GM21786 (cell line): ENCODE data around the gene GRAMD1A.
"Not testable (repeated sequence)": the region's sequence is repeated elsewhere in the genome, so short reads cannot be mapped to it uniquely, and the experiment has no call there.

Experiments used
- ATAC-seq: cut with Tn5 transposase; IDR thresholded peaks from one replicate; pipeline ENCODE4 v1.9.1; 2021; ENCODE audit not compliant: unreplicated experiment

GRAMD1A gene

DNA sequence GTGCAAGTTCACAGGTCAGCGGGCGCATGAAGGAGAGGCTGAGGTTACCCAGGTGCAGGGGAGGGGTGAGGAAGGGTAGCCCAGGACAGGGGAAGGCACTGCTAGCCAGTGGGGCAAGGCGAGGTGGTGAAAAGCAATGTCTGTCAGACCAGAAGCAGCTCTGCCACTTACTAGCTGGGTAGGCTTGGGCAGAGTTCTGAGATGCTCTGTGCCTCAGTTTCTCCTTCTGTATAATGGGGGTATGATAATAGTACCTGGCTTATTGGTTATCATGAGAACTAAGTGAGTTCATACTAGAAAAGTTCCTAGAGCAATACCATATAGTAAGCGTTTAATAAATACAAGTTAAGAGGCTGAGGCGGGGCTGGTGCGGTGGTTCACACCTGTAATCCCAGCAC is 15.8 kb downstream of the GRAMD1A start:
- no peak for ATAC-seq

DNA sequence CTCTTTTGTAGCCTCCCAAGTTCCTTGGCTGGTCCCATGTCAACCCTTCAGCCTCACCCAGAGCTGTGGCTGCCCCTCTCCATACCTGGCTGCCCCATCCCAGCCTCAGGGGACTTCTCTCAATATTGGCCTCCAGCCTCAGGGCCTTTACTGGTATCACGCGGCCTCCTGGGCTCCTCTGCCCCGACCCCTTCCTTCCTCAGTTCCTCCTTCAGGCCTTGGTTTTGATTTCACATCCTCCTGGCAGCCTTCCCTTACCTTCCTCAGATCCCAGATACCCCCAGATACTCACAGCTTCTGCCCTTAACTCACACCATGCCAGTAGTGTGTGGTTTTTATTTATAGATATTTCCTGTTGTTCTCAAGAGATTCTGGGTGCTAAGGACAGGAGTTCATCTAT is 17.4 kb downstream of the GRAMD1A start:
- ATAC-seq, result no peak

DNA sequence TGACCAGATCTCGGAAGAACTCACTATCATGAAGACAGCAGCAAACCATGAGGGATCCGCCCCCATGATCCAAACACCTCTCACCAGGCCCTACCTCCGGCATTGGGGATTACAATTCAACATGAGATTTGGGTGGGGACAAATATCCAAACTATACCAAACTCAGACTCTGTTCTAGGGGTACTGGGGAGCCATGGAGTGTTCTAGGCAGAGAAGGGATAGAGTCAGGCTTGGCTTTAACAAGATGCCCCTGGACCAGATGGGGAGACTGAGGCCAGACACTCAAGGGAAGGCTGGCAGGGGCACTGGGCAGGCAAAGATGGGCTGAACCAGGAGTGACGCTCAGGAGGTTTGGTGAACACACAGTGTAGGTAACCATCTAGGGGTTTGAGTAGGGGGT is 18.3 kb downstream of the GRAMD1A start:
- ATAC-seq, result no peak

- ATAC-seq, result no peak
Measured at GRCh38 chr19:35019144-35019543, 19.0 kb downstream of the GRAMD1A start.

DNA sequence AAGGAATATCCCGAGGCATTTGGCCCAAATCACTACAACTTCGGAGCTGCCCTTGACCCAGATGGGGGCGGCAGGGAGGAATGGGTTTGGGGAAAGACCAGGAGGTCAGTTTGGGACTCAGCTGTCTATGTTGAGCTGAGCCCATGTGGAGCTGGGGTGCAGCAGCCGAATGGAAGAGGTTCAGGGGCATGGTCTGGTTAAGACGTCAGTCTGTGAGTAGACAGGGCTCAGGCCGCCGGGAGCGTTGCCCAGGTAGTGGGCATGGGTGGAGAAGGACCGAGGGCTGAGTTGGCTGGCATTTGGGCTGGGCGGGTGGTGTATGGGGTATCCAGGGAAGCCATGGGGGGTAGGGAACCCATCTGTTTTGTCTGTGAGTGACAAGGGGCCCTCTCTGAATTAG is 20.9 kb downstream of the GRAMD1A start:
- no peak for ATAC-seq

GRCh38 chr19:35021596-35021995 is 21.5 kb downstream of the GRAMD1A start:
- ATAC-seq, result no peak

- ATAC-seq, result no peak
Measured at GRCh38 chr19:35022460-35022859, 22.3 kb downstream of the GRAMD1A start.

DNA sequence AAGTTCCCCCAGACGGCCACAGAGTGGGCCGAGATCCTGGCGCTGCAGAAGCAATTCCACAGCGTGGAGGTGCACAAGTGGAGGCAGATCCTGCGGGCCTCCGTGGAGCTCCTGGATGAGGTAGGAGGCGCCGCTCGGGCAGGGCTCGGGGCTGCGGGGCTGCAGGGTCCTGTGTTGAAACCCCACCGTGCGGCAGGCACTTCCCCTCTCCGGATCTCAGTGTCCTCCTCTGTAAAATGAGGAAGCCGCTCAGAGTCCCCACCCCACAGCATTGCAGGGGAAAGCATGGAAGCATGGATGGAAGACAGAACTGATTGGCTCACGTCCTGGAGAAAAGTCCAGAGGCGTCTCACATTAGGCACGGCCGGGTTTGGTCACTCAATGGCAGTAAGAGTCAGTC is 23.3 kb downstream of the GRAMD1A start:
- ATAC-seq, result no peak

- ATAC-seq, result no peak
Measured at GRCh38 chr19:35024095-35024494, 24.0 kb downstream of the GRAMD1A start.

- no peak for ATAC-seq
Measured at GRCh38 chr19:35025969-35026368, 25.8 kb downstream of the GRAMD1A start.

GRCh38 chr19:35026418-35026817 is 26.3 kb downstream of the GRAMD1A start:
- ATAC-seq, result no peak

DNA sequence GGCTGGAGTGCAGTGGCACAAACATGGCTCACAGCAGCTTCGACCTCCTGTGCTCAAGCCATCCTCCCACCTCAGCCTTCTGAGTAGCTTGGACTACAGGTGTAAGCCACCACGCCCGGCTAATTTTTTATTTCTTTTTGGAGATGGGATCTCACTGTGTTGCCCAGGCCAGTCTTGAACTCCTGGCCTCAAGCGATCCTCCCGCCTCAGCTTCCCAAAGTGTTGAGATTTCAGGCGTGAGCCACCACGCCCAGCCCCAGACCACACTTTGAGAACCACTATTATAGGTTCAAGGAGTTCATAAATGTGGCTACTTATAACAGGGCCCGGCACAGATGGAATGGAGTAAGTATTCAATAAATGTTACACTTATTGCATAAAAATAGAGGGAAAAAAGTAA is 26.9 kb downstream of the GRAMD1A start:
- no peak for ATAC-seq

DNA sequence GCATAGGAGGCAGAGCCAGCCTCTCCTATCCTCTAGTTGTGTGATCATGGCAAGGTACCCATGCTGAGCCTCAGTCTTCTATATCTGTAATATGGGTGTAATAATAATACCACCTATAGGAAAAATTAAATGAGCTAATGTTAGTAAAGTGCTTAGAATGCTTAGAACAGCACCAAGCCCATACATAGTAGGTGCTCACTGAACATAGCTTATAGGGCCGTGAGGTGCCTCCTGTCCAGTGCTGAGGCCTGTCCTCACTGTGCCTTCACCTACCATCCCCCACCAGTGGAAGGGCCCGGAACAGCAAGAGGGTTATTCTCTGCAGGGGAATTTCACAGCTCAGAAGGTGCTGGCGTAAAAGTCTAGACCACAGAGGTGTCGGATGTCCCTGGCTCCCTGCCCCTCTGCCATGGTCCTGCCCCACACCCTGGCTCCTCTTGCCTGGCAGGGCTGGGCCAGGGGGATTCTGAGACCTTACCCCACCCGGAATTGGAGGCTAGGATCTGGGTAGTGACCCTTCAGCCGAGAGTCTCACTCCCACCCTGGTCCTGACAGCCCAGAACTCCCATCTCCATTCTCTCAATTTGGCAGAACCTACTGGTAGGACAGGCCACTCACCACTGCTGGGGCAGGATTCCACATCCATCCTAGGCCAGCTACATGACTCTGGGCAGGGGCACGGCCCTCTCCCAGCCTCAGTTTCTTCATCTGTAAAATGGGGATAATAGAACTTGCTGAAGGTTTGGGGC is 27.9 kb downstream of the GRAMD1A start:
- no peak for ATAC-seq

DNA sequence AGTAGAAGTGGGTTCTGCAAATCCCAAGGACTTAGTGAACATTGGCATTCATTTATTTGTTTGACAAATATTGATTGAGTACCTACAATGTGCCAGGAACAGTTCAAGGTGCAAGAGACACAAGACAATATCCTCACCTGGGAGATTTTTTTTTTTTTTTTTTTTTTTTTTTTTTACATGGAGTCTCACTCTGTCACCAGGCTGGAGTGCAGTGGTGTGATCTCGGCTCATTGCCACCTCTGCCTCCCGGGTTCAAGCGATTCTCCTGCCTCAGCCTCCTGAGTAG is 28.4 kb downstream of the GRAMD1A start:
- ATAC-seq, result not testable (repeated sequence)

DNA sequence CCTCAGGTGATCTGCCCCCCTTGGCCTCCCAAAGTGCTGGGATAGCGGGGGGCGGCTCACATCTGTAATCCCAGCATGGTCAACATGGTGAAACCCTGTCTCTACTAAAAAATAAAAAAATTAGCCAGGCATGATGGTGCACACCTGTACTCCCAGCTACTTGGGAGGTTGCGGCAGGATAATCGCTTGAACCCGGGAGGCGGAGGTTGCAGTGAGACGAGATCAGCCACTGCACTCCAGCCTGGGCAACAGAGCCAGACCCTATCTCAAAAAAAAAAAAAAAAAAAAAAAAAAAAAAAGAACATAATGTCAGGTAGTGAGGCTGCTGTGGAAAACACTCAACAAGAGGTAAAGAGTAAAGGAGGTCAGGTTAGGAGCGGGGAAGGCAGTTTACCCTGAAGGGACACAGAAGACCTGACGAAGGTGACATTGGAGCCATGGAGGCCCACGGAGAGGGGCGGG is 29.2 kb downstream of the GRAMD1A start:
- ATAC-seq, result not testable (repeated sequence)

GRCh38 chr19:35029737-35030256 is 29.7 kb downstream of the GRAMD1A start:
- ATAC-seq, result no peak

DNA sequence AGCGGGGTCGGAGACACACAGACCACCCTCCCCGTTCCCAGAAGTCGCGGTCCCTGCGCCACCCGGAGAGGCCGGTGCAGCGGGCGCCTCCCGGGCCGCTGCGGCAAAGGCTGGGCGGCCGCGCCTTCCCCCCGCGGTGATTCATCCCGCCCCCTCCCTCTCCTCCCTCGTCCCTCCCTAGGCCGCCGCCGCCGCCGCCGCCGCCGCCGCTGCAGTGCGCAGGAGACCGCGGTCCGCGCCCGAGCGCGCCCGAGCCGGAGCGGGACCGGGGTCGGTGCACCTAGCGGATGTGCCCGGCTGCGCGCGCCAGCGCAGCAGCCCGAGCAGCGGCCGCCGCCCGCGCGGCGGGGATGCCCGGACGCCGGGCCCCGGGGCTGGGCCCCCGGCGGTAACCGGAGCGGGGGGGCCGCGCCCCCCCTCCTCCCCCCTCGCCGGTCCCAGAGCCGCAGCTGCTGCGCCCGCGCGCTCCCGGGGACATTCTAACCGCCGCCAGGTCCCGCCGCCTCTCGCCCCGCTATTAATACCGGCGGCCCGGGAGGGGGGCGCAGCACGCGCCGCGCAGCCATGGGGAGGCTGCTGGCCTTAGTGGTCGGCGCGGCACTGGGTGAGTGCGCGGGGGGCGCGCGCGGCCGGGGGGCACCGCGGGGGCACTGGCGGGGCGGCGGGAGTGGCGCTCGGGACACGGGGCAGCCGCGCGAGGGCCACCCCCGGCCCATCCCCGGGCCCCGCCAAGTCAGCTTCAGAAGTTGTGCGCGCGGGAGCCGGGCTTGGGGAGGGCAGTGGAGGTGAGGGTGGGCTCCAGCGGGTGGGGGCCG is 30.3 kb downstream of the GRAMD1A start, which contains the start of gene SCN1B:
SCN1B (plus strand) TSS at position 214 of the 815 bp plus-strand sequence; CDS start at position 565, 351 bp downstream.
- ATAC-seq, result no peak

- no peak for ATAC-seq
Measured at GRCh38 chr19:35031072-35031881, 31.2 kb downstream of the GRAMD1A start.

DNA sequence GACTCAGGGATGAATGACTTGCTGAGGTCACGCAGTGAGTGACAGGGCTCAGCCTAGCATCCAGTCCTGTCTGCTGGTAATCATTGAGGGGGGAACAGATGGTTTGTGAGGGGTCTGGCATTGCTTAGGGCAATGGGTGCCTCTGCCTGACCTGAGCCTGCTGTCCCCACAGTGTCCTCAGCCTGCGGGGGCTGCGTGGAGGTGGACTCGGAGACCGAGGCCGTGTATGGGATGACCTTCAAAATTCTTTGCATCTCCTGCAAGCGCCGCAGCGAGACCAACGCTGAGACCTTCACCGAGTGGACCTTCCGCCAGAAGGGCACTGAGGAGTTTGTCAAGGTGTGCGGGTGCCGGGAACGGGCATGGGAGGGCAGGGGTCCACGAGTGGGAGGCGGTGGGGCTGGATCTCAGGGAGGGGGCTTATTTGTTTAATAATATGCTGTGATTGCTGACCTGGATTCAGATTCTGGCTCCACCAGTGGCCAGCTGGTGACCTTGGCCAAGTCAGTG is 32.3 kb downstream of the GRAMD1A start:
- ATAC-seq, result no peak

DNA sequence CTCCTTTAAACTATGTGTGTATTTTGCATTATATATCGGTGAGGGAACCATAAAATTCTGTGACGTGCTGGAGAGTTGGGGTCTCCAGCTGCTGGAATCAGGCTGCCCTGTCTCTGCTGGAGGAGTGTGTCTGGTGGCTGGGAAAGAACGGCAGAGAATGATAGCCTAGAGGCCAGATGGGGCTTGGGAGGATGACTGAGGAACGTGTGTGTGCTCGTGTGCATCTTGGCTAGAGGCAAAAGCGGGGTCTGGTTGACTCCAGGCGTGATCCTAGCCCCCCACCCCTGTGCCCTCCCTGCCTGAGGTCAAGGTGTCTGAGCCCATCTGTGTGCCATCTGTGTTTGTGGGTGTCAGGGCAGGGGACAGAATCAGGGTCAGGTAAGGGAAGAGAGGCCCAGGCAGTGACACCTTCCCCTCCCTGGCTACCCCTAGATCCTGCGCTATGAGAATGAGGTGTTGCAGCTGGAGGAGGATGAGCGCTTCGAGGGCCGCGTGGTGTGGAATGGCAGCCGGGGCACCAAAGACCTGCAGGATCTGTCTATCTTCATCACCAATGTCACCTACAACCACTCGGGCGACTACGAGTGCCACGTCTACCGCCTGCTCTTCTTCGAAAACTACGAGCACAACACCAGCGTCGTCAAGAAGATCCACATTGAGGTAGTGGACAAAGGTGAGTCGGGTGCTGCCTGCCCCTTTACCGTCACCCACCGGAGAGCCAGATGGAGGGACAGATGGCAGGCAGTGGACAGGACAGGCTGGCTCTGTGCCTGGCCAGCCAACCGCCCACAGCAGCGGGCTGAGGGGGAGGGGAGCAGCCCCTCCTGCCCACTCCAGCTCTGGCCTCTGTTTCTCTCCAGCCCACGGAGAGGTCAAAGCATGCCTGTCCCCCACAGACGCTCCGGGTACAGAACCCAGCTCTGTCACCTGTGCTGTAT is 33.2 kb downstream of the GRAMD1A start:
- no peak for ATAC-seq
